H9 (cell line): ENCODE results near the gene SNAP25. TPM values are rescaled to one million over a fixed set of nuclear protein-coding genes. Genes with fewer than 3 reads are reported as not detected.

Experiments
- DNase-seq: peaks from one replicate; pipeline ENCODE4 v3.0.0-alpha.2; 2017
- H2AFZ ChIP-seq: one replicate; pipeline ENCODE4 v1.6.1; 2013; ENCODE audit warnings: mild to moderate bottlenecking, low read length, control low read depth, moderate library complexity
- H2AK5ac ChIP-seq: 2 replicates; pipeline ENCODE4 v1.6.1; 2013; ENCODE audit warnings: low read length, control low read depth, mixed read lengths; ENCODE audit not compliant: insufficient read length
- H2BK120ac ChIP-seq: one replicate; pipeline ENCODE4 v1.6.1; 2013; ENCODE audit warnings: low read depth, mild to moderate bottlenecking, low read length, control low read depth, inconsistent platforms; ENCODE audit not compliant: poor library complexity, severe bottlenecking
- H2BK12ac ChIP-seq: 2 replicates; pipeline ENCODE4 v1.6.1; 2013; ENCODE audit warnings: low read length, control low read depth, mixed read lengths, low read depth; ENCODE audit not compliant: insufficient read length
- H2BK15ac ChIP-seq: 2 replicates; pipeline ENCODE4 v1.6.1; 2013; ENCODE audit warnings: low read depth, low read length, control low read depth
- H2BK20ac ChIP-seq: one replicate; pipeline ENCODE4 v1.6.1; 2013; ENCODE audit warnings: low read depth, mild to moderate bottlenecking, low read length, control low read depth, inconsistent platforms; ENCODE audit not compliant: poor library complexity, severe bottlenecking
- H2BK5ac ChIP-seq: 2 replicates; pipeline ENCODE4 v1.6.1; 2013; ENCODE audit warnings: low read length, control low read depth, mixed read lengths; ENCODE audit not compliant: insufficient read length
- H3K14ac ChIP-seq: 2 replicates; pipeline ENCODE4 v1.6.1; 2013; ENCODE audit warnings: low read length, control low read depth; ENCODE audit not compliant: insufficient read depth
- H3K18ac ChIP-seq: 2 replicates; pipeline ENCODE4 v1.6.1; 2013; ENCODE audit warnings: low read depth, mild to moderate bottlenecking, mixed read lengths, low read length, control low read depth; ENCODE audit not compliant: insufficient read length
- H3K23ac ChIP-seq: 2 replicates; pipeline ENCODE4 v1.6.1; 2013; ENCODE audit warnings: low read length, control low read depth, mixed read lengths, low read depth; ENCODE audit not compliant: insufficient read length
- H3K23me2 ChIP-seq: 2 replicates; pipeline ENCODE4 v1.6.1; 2013; ENCODE audit warnings: low read depth, mild to moderate bottlenecking, mixed read lengths, low read length, control low read depth; ENCODE audit not compliant: insufficient read length, poor library complexity, severe bottlenecking
- H3K27ac ChIP-seq: 2 replicates; pipeline ENCODE4 v1.5.1; 2013; ENCODE audit warnings: low read length, control low read depth, mixed read lengths, low read depth; ENCODE audit not compliant: insufficient read length
- H3K27me3 ChIP-seq: 2 replicates; pipeline ENCODE4 v1.6.1; 2013; ENCODE audit warnings: low read length, control low read depth, inconsistent platforms; ENCODE audit not compliant: insufficient read depth
- H3K4ac ChIP-seq: 2 replicates; pipeline ENCODE4 v1.6.1; 2013; ENCODE audit warnings: low read depth, mild to moderate bottlenecking, control low read depth, inconsistent platforms, low read length, moderate library complexity
- H3K4me1 ChIP-seq: 2 replicates; pipeline ENCODE4 v1.6.1; 2013; ENCODE audit warnings: low read length, control low read depth, inconsistent platforms; ENCODE audit not compliant: insufficient read depth
- H3K4me2 ChIP-seq: 2 replicates; pipeline ENCODE4 v1.6.1; 2013; ENCODE audit warnings: low read length, control low read depth, mixed read lengths; ENCODE audit not compliant: insufficient read length, insufficient read depth
- H3K56ac ChIP-seq: 2 replicates; pipeline ENCODE4 v1.6.1; 2013; ENCODE audit warnings: low read depth, mild to moderate bottlenecking, mixed read lengths, low read length, control low read depth; ENCODE audit not compliant: insufficient read length
- H3K79me1 ChIP-seq: 2 replicates; pipeline ENCODE4 v1.6.1; 2013; ENCODE audit warnings: low read depth, mild to moderate bottlenecking, moderate library complexity, low read length, control low read depth, inconsistent platforms; ENCODE audit not compliant: insufficient read depth, poor library complexity, severe bottlenecking
- H3K79me2 ChIP-seq: 2 replicates; pipeline ENCODE4 v1.6.1; 2013; ENCODE audit warnings: low read length, control low read depth, inconsistent platforms; ENCODE audit not compliant: insufficient read depth
- H3K9ac ChIP-seq: 2 replicates; pipeline ENCODE4 v1.6.1; 2013; ENCODE audit warnings: low read length, control low read depth, mixed read lengths; ENCODE audit not compliant: insufficient read length; ENCODE audit errors: extremely low read depth
- H3K9me3 ChIP-seq: one replicate; pipeline ENCODE4 v1.6.1; 2013; ENCODE audit warnings: low read depth, low read length, inconsistent platforms; ENCODE audit not compliant: control insufficient read depth
- H3T11ph ChIP-seq: one replicate; pipeline ENCODE4 v1.6.1; 2013; ENCODE audit warnings: mild to moderate bottlenecking, low read length, control low read depth, inconsistent platforms
- H4K20me1 ChIP-seq: one replicate; pipeline ENCODE4 v1.6.1; 2013; ENCODE audit not compliant: control insufficient read depth, insufficient read length, insufficient read depth
- H4K5ac ChIP-seq: 2 replicates; pipeline ENCODE4 v1.6.1; 2013; ENCODE audit warnings: low read depth, mild to moderate bottlenecking, mixed read lengths, low read length, control low read depth; ENCODE audit not compliant: insufficient read length
- H4K8ac ChIP-seq: replicated peaks from 2 replicates; pipeline ENCODE4 v1.6.1; 2013; ENCODE audit warnings: low read length, control low read depth, mixed read lengths, low read depth; ENCODE audit not compliant: insufficient read length
- H4K91ac ChIP-seq: 2 replicates; pipeline ENCODE4 v1.6.1; 2013; ENCODE audit warnings: low read depth, mild to moderate bottlenecking, moderate library complexity, mixed read lengths, low read length, control low read depth; ENCODE audit not compliant: insufficient read length
- H3K27ac Mint-ChIP-seq, 3 experiments: 2 replicates in 2 of 3; 3 replicates in 1 of 3; pipeline ENCODE4 v1.8.0; 2020 to 2021; ENCODE audit warnings: mixed read lengths in 3 of 3, mild to moderate bottlenecking in 1 of 3, moderate library complexity in 1 of 3
- H3K27me3 Mint-ChIP-seq: 2 replicates; pipeline ENCODE4 v1.8.0; 2021; ENCODE audit warnings: low read depth, mild to moderate bottlenecking, moderate library complexity, mixed read lengths
- H3K36me3 Mint-ChIP-seq, 3 experiments: 2 replicates in 2 of 3; 3 replicates in 1 of 3; pipeline ENCODE4 v1.8.0; 2020 to 2021; ENCODE audit warnings: low read depth in 3 of 3, mixed read lengths in 3 of 3; ENCODE audit not compliant: insufficient read depth in 1 of 3
- H3K4me1 Mint-ChIP-seq, 2 experiments: 2 replicates each; pipeline ENCODE4 v1.8.0; 2020; ENCODE audit warnings: mixed read lengths in 2 of 2
- H3K4me3 Mint-ChIP-seq, 2 experiments: 2 replicates in 1 of 2; 3 replicates in 1 of 2; pipeline ENCODE4 v1.8.0; 2020 to 2021; ENCODE audit warnings: mild to moderate bottlenecking in 2 of 2, mixed read lengths in 2 of 2, moderate library complexity in 1 of 2
- H3K9me3 Mint-ChIP-seq, 2 experiments: 2 replicates in 1 of 2; 3 replicates in 1 of 2; pipeline ENCODE4 v1.8.0; 2020; ENCODE audit warnings: mild to moderate bottlenecking in 2 of 2, mixed read lengths in 2 of 2, moderate library complexity in 1 of 2
- CTCF ChIP-seq: fragments of 200-600 bp; sonication (generic); conservative IDR thresholded peaks from 3 replicates; pipeline ENCODE4 v1.8.0; 2021; ENCODE audit warnings: antibody characterized with exemption, mild to moderate bottlenecking
- WGBS: extraction: QIAGEN DNeasy Blood & Tissue Kit; methylation state at CpG from one replicate; pipeline ENCODE4 v1.1.7; 2013; ENCODE audit warnings: missing lambda C conversion rate, low lambda C conversion rate, mixed read lengths; ENCODE audit not compliant: insufficient read length; ENCODE audit errors: extremely low coverage; 5-methylcytosine and 5-hydroxymethylcytosine counted together
- total RNA-seq: library from RNA; stranded (reverse); gene quantifications from 2 replicates; pipeline ENCODE4 v1.2.1, GENCODE V29; 2021

Gene SNAP25
- total RNA-seq, 1 experiment from 2014 or later, result 0.13 TPM

GRCh38 chr20:10194166-10194565 is 24.5 kb upstream of the SNAP25 start:
- Histone ChIP-seq H2AFZ (no peak overlapping the region), H3K9me3 (no peaks in the 10 kb centered on the region), H3T11ph (no peak overlapping the region), H3K27ac (no peak overlapping the region), H4K5ac (no peak overlapping the region), H2BK12ac (no peak overlapping the region), H2AK5ac (no peak overlapping the region), H2BK120ac (no peak overlapping the region), H3K9ac (no peak overlapping the region), H3K56ac (no peak overlapping the region), H3K4me1 (no peaks in the 10 kb centered on the region), H3K79me1 (no peaks in the 10 kb centered on the region), H3K4me2 (no peak overlapping the region), H2BK15ac (no peak overlapping the region), H4K8ac (no peak overlapping the region), H3K18ac (no peak overlapping the region), H3K4ac (no peak overlapping the region), H3K23ac (no peak overlapping the region), H2BK20ac (no peak overlapping the region), H3K14ac (no peak overlapping the region), H4K20me1 (no peaks in the 10 kb centered on the region), H3K79me2 (no peaks in the 10 kb centered on the region), H4K91ac (no peak overlapping the region), H3K23me2 (no peaks in the 10 kb centered on the region), H3K27me3 (no peaks in the 10 kb centered on the region), H2BK5ac (no peak overlapping the region)
- H3K9me3 Mint-ChIP-seq, result no peaks in the 10 kb centered on the region
- WGBS, result no CpG with 5 or more reads among the region's 2 CpGs
- no peaks in the 10 kb centered on the region; the same call in 1 of the 2 replicates for H3K27me3 Mint-ChIP-seq
- no peak overlapping the region for H3K27ac Mint-ChIP-seq
- no peak for DNase-seq
- TF ChIP-seq CTCF, result no peak
- no peaks in the 10 kb centered on the region for H3K36me3 Mint-ChIP-seq
- no peak overlapping the region for H3K4me3 Mint-ChIP-seq
- no peaks in the 10 kb centered on the region for H3K4me1 Mint-ChIP-seq
